K562 (cell line): ENCODE data around the gene TOR1AIP2. TPM values are rescaled to one million over a fixed set of nuclear protein-coding genes. Genes with fewer than 3 reads are reported as not detected.

ENCODE experiments used
- ATAC-seq: fragments of 200-7000 bp; cut with Tn5 transposase; 3 replicates; pipeline ENCODE4 v1.9.1; 2020; ENCODE audit warnings: moderate library complexity
- BruUV-seq: library from RNA; stranded (reverse); fragments of 400-500 nt; replicated peaks from 2 replicates; lab custom pipeline; 2021; lab: Mats Ljungman, UMichigan
- CTCF ChIA-PET: fragments of 300-600 bp; formaldehyde crosslinking; extraction: SDS; loops from one replicate; lab custom pipeline; 2021; ENCODE audit warnings: low intra/inter-chr PET ratio; lab: Yijun Ruan, JAX
- POLR2A ChIA-PET: fragments of 300-600, 350-650 bp; sonication (Branson Sonifier 250); formaldehyde crosslinking; extraction: SDS; loops from one replicate; lab custom pipeline; 2021; ENCODE audit warnings: antibody characterized with exemption, inconsistent platforms; lab: Yijun Ruan, JAX
- DNase-seq, 4 experiments: peaks; one replicate each; pipeline versions ENCODE4 v3.0.0 to v3.0.0-alpha.2; 2011 to 2018; ENCODE audit warnings: low spot score in 3 of 4, mixed read lengths in 3 of 4; ENCODE audit errors: extremely low read depth in 1 of 4
- FAIRE-seq: peaks from 2 replicates; lab custom pipeline; 2011; peaks lifted over from hg19 to GRCh38; lab: Jason Lieb, UNC
- H2AFZ ChIP-seq: 2 replicates; pipeline ENCODE4 v1.6.0; 2011; ENCODE audit warnings: low read depth, low read length, control low read depth, inconsistent platforms
- H3K27ac ChIP-seq: fragments of 200-600 bp; 3 replicates; pipeline ENCODE4 v1.8.0; 2011; ENCODE audit warnings: low read depth, mild to moderate bottlenecking, control low read depth, inconsistent platforms, low read length, moderate library complexity, mixed read lengths; ENCODE audit errors: extremely low read depth
- H3K27me3 ChIP-seq, 2 experiments: fragments of 300-600 bp in 1 of 2; 2 replicates in 1 of 2; 3 replicates in 1 of 2; pipeline versions ENCODE4 v1.6.0 to v1.8.0; 2011; ENCODE audit warnings: inconsistent platforms in 2 of 2, low read length in 2 of 2, mild to moderate bottlenecking in 1 of 2, mixed read lengths in 1 of 2, moderate library complexity in 1 of 2; ENCODE audit not compliant: control insufficient read depth in 2 of 2, insufficient read depth in 2 of 2
- H3K36me3 ChIP-seq: fragments of 300-600 bp; 3 replicates; pipeline ENCODE4 v1.8.0; 2011; ENCODE audit warnings: mild to moderate bottlenecking, low read length, inconsistent platforms; ENCODE audit not compliant: control insufficient read depth, insufficient read depth
- H3K4me1 ChIP-seq, 2 experiments: fragments of 200-600 bp in 1 of 2; replicated peaks in 1 of 2; 2 replicates in 1 of 2; 3 replicates in 1 of 2; pipeline versions ENCODE4 v1.5.1 to v1.8.0; 2011; ENCODE audit warnings: inconsistent platforms in 2 of 2, low read length in 2 of 2, mild to moderate bottlenecking in 1 of 2, mixed read lengths in 1 of 2, moderate library complexity in 1 of 2; ENCODE audit not compliant: control insufficient read depth in 2 of 2, insufficient read depth in 2 of 2
- H3K4me2 ChIP-seq: 2 replicates; pipeline ENCODE4 v1.6.1; 2011; ENCODE audit warnings: low read length, control low read depth, inconsistent platforms, mixed read lengths; ENCODE audit not compliant: insufficient read depth
- H3K4me3 ChIP-seq: fragments of 200-600 bp; sonication (generic), shearing (Covaris generic); 2 replicates; pipeline ENCODE4 v1.5.1; 2016; ENCODE audit warnings: control low read depth, inconsistent platforms
- H3K79me2 ChIP-seq: fragments of 200-600 bp; 3 replicates; pipeline ENCODE4 v1.8.0; 2011; ENCODE audit warnings: low read length, inconsistent platforms; ENCODE audit not compliant: control insufficient read depth, insufficient read depth
- H3K9ac ChIP-seq, 2 experiments: 2 replicates each; pipeline versions ENCODE4 v1.6.0 to v1.6.1; 2011; ENCODE audit warnings: low read depth in 2 of 2, low read length in 2 of 2, control low read depth in 1 of 2, inconsistent platforms in 1 of 2, mild to moderate bottlenecking in 1 of 2, mixed read lengths in 1 of 2; ENCODE audit not compliant: insufficient read depth in 1 of 2
- H3K9me1 ChIP-seq: one replicate; pipeline ENCODE4 v1.6.0; 2011; ENCODE audit warnings: inconsistent platforms, mild to moderate bottlenecking, low read length, moderate library complexity; ENCODE audit not compliant: control insufficient read depth, insufficient read depth
- H3K9me3 ChIP-seq: replicated peaks from 2 replicates; pipeline ENCODE4 v1.5.1; 2011; ENCODE audit warnings: low read depth, low read length, inconsistent platforms; ENCODE audit not compliant: control insufficient read depth, insufficient read depth
- H4K20me1 ChIP-seq: replicated peaks from 2 replicates; pipeline ENCODE4 v1.6.1; 2011; ENCODE audit warnings: low read length, inconsistent platforms, mixed read lengths; ENCODE audit not compliant: control insufficient read depth, insufficient read depth
- BDP1 ChIP-seq: IDR thresholded peaks from 3 replicates; pipeline ENCODE4 v1.6.1; 2011; ENCODE audit not compliant: insufficient read length, insufficient read depth
- DNMT1 ChIP-seq: fragments of 450-650 bp; IDR thresholded peaks from 2 replicates; pipeline ENCODE4 v1.6.1; 2016; ENCODE audit warnings: antibody characterized with exemption, mild to moderate bottlenecking
- FOXP1 ChIP-seq: sonication (generic); formaldehyde crosslinking; IDR thresholded peaks from 2 replicates; pipeline ENCODE4 v1.8.0; 2022; ENCODE audit warnings: mild to moderate bottlenecking, missing genetic modification reagents
- HOXB6 ChIP-seq: fragments of 250-450 bp; sonication (Bioruptor Pico); IDR thresholded peaks from 2 replicates; pipeline ENCODE4 v1.5.1; 2022; ENCODE audit warnings: mild to moderate bottlenecking, borderline replicate concordance
- KDM1A ChIP-seq, 2 experiments: fragments of 450-650 bp; IDR thresholded peaks; 2 replicates each; pipeline ENCODE4 v1.6.1; 2016; ENCODE audit warnings: mild to moderate bottlenecking in 2 of 2
- MYBL2 ChIP-seq, 2 experiments: fragments of 450-650 bp in 1 of 2; sonication (generic) in 1 of 2; formaldehyde crosslinking in 1 of 2; IDR thresholded peaks; 2 replicates each; pipeline versions ENCODE4 v1.6.1 to v1.8.1; 2017 to 2022; ENCODE audit warnings: borderline replicate concordance in 1 of 2, inconsistent platforms in 1 of 2, low read depth in 1 of 2, mild to moderate bottlenecking in 1 of 2, missing genetic modification reagents in 1 of 2, moderate library complexity in 1 of 2
- POLR2B ChIP-seq: fragments of 450-650 bp; IDR thresholded peaks from 2 replicates; pipeline ENCODE4 v1.6.1; 2018; ENCODE audit warnings: low read depth; ENCODE audit not compliant: partially characterized antibody
- PYGO2 ChIP-seq: fragments of 450-650 bp; IDR thresholded peaks from 2 replicates; pipeline ENCODE4 v1.6.1; 2016; ENCODE audit warnings: mild to moderate bottlenecking, missing genetic modification characterization, moderate library complexity, missing compliant biosample characterization
- RFX1 ChIP-seq: fragments of 450-650 bp; IDR thresholded peaks from 2 replicates; pipeline ENCODE4 v1.6.1; 2016; ENCODE audit warnings: mild to moderate bottlenecking, moderate library complexity
- SAFB2 ChIP-seq: fragments of 200-400 bp; formaldehyde crosslinking; IDR thresholded peaks from 2 replicates; pipeline ENCODE4 v1.6.1; 2018; ENCODE audit warnings: borderline replicate concordance, low read length, low read depth, moderate library complexity; ENCODE audit not compliant: severe bottlenecking
- SMC3 ChIP-seq: conservative IDR thresholded peaks from 2 replicates; pipeline ENCODE4 v1.6.1; 2011; ENCODE audit warnings: low read depth, low read length, improper control_type of control experiment; ENCODE audit not compliant: insufficient read depth
- TARDBP ChIP-seq: fragments of 450-650 bp; IDR thresholded peaks from 2 replicates; pipeline ENCODE4 v1.6.1; 2016
- ZEB2 ChIP-seq: fragments of 450-650 bp; IDR thresholded peaks from 2 replicates; pipeline ENCODE4 v1.6.1; 2016
- WGBS: fragments of 100-300 bp; shearing (Covaris generic); methylation state at CpG from one replicate; pipeline ENCODE4 v1.1.6; 2016; ENCODE audit warnings: low coverage, mixed read lengths; ENCODE audit not compliant: insufficient coverage; ENCODE audit errors: missing lambda C conversion rate; 5-methylcytosine and 5-hydroxymethylcytosine counted together
- in situ Hi-C: fragments of 300-500 bp; cut with MboI; formaldehyde crosslinking; loops from 4 replicates; pipeline ENCODE4 v1.15.0; 2018; ENCODE audit warnings: inconsistent platforms, mixed read lengths
- intact Hi-C: fragments of 100-400 bp; cut with micrococcal nuclease; formaldehyde crosslinking; loops from 2 replicates; pipeline ENCODE4 v1.14.2; 2022
- polyA plus RNA-seq, 8 experiments: library from polyadenylated mRNA; depleted of rRNA in 4 of 8; stranded (reverse) in 5 of 8; unstranded in 3 of 8; fragments of >200 nt; fragmentation: Nextera tagmentation in 2 of 8; fragmentation: Illumina TruSeq in 1 of 8; extraction: Ambion mirVana in 2 of 8; extraction: Trizol in 1 of 8; gene quantifications; 2 replicates each; pipeline versions ENCODE4 v1.2.1 to v1.2.3, GENCODE V29; 2011 to 2014; ENCODE audit warnings: inconsistent platforms in 1 of 8, missing spikeins in 1 of 8
- total RNA-seq, 7 experiments: library from RNA; depleted of rRNA in 6 of 7; stranded (reverse); fragments of >200 nt in 6 of 7; fragmentation: Illumina TruSeq in 2 of 7; extraction: Trizol in 2 of 7; gene quantifications; 2 replicates each; pipeline versions ENCODE4 v1.2.1 to v1.2.3, GENCODE V29; 2011 to 2021; ENCODE audit warnings: low replicate concordance in 1 of 7
- TF ChIP-seq, protein P1 (sequence below): sonication (generic); formaldehyde crosslinking; IDR thresholded peaks from 2 replicates; pipeline ENCODE4 v1.8.0; 2022; ENCODE audit warnings: mild to moderate bottlenecking, missing genetic modification reagents

TOR1AIP2 gene
- total and polyA plus RNA-seq, 9 of the 15 experiments (the other 6 are each of a cell fraction or from before 2014, with no cell fraction given), result 16.7 to 122 (median 41.4) TPM

DNA sequence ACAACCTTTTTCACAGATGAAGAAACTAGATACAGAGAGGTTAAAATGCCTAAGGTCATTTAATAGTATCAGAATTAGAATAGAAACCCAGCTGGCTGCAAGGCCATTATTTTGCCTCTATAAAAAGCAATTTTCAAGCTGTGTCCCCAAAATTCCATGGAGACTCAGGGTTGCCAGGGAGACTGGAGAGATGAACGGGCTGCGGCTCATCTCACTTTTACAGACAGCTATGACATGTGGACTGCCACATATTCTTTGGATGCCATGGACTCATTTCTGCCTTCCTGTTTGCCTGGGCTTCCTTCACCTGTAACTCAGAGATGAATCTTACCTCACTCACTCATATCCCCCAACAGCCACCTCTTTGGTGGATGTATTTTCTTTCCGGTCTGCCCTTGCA, 17.0 kb downstream of the TOR1AIP2 start:
- POLR2A ChIA-PET, result interaction anchor here (0.5 to 1.4 kb wide), 5 partner anchors 14 to 495 kb away, joined by 3 to 6 read pairs (median 3); no protein-coding TSS in a partner anchor
- Histone ChIP-seq H3K9me1 (no peaks in the 10 kb centered on the region), H4K20me1 (no peaks in the 10 kb centered on the region), H3K9ac (no peak overlapping the region), H3K79me2 (peaks cover 20% of the 10 kb centered on the region; the same call in 2 of the 3 replicates), H3K4me1 (no peaks in the 10 kb centered on the region), H3K9me3 (no peaks in the 10 kb centered on the region), H3K27ac (no peak overlapping the region), H3K36me3 (peaks cover 61% of the 10 kb centered on the region), H3K4me2 (no peak overlapping the region), H3K4me3 (no peak overlapping the region), H2AFZ (no peak overlapping the region), H3K27me3 (no peaks in the 10 kb centered on the region)
- no TSS peak for BruUV-seq
- in situ Hi-C loops, result no loop called here
- DNase-seq, result no peak
- intact Hi-C loops, result no loop called here
- ATAC-seq, result no peak
- TF ChIP-seq RFX1 (peak; percentile 19; the same call in 1 of the 2 replicates), DNMT1 (no peak), MYBL2 (IDR thresholded peaks at IDR 0.05; ENCODE audit: low read depth) (no peak), MYBL2 (CRISPR knock-in tag; IDR thresholded peaks at IDR 0.05; ENCODE audit: borderline replicate concordance) (no peak), ZEB2 (no peak)
- CTCF ChIA-PET, result no interaction called here
- FAIRE-seq, result no peak
- WGBS, result 92% methylated on average over 3 of the region's 3 CpGs

DNA sequence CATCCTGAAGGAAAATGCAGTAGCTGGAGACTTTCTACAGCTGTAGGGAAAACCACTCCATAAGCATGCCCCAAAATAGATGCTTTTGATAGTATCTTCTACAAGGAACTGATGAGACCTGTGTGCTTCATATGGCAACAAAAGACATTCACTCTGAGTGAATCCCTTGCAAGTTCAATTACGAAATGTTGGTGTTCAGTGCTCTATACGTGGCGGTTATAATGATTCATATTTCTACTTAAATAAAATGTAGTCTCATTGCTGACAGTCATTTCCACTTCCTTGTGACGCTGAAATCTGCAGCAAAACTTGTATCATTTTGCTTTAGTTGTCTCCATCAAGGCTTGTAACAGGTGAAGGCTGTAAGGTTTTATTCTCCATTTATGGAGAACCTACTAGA, 20.6 kb downstream of the TOR1AIP2 start:
- Histone ChIP-seq H2AFZ (no peak overlapping the region), H4K20me1 (no peaks in the 10 kb centered on the region), H3K4me3 (no peak overlapping the region), H3K4me1 (no peaks in the 10 kb centered on the region), H3K9me3 (no peaks in the 10 kb centered on the region), H3K4me2 (no peak overlapping the region), H3K36me3 (peaks cover 42% of the 10 kb centered on the region), H3K9ac (no peak overlapping the region), H3K27ac (no peak overlapping the region), H3K79me2 (no peaks in the 10 kb centered on the region), H3K9me1 (no peaks in the 10 kb centered on the region), H3K27me3 (no peaks in the 10 kb centered on the region)
- WGBS, result 97% methylated on average over 4 of the region's 4 CpGs
- FAIRE-seq (no peak), ATAC-seq (no peak), DNase-seq (no peak)
- ChIA-PET CTCF (no interaction called here), POLR2A (interaction anchor here (0.6 kb wide), 1 partner anchor 986 kb away, joined by 3 read pairs; no protein-coding TSS in a partner anchor)
- in situ Hi-C loops (no loop called here), intact Hi-C loops (no loop called here)
- no TSS peak for BruUV-seq
- TF ChIP-seq TARDBP (no peak), SMC3 (no peak), KDM1A (IDR thresholded peaks at IDR 0.05) (no peak), POLR2B (no peak), HOXB6 (CRISPR knock-in tag) (no peak), PYGO2 (tag) (no peak), FOXP1 (no peak), BDP1 (no peak), SAFB2 (no peak)
- TF ChIP-seq, protein P1, sequence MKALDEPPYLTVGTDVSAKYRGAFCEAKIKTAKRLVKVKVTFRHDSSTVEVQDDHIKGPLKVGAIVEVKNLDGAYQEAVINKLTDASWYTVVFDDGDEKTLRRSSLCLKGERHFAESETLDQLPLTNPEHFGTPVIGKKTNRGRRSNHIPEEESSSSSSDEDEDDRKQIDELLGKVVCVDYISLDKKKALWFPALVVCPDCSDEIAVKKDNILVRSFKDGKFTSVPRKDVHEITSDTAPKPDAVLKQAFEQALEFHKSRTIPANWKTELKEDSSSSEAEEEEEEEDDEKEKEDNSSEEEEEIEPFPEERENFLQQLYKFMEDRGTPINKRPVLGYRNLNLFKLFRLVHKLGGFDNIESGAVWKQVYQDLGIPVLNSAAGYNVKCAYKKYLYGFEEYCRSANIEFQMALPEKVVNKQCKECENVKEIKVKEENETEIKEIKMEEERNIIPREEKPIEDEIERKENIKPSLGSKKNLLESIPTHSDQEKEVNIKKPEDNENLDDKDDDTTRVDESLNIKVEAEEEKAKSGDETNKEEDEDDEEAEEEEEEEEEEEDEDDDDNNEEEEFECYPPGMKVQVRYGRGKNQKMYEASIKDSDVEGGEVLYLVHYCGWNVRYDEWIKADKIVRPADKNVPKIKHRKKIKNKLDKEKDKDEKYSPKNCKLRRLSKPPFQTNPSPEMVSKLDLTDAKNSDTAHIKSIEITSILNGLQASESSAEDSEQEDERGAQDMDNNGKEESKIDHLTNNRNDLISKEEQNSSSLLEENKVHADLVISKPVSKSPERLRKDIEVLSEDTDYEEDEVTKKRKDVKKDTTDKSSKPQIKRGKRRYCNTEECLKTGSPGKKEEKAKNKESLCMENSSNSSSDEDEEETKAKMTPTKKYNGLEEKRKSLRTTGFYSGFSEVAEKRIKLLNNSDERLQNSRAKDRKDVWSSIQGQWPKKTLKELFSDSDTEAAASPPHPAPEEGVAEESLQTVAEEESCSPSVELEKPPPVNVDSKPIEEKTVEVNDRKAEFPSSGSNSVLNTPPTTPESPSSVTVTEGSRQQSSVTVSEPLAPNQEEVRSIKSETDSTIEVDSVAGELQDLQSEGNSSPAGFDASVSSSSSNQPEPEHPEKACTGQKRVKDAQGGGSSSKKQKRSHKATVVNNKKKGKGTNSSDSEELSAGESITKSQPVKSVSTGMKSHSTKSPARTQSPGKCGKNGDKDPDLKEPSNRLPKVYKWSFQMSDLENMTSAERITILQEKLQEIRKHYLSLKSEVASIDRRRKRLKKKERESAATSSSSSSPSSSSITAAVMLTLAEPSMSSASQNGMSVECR (CRISPR knock-in tag), result no peak
